ENCODE data around the gene LMBR1L. TPM values are rescaled to one million over a fixed set of nuclear protein-coding genes. Genes with fewer than 3 reads are reported as not detected.

LMBR1L gene
- total and polyA plus RNA-seq, 2 of the 13 experiments (the other 11 are each of a cell fraction or from before 2014, with no cell fraction given) = 12.2 to 65.9 TPM

DNA sequence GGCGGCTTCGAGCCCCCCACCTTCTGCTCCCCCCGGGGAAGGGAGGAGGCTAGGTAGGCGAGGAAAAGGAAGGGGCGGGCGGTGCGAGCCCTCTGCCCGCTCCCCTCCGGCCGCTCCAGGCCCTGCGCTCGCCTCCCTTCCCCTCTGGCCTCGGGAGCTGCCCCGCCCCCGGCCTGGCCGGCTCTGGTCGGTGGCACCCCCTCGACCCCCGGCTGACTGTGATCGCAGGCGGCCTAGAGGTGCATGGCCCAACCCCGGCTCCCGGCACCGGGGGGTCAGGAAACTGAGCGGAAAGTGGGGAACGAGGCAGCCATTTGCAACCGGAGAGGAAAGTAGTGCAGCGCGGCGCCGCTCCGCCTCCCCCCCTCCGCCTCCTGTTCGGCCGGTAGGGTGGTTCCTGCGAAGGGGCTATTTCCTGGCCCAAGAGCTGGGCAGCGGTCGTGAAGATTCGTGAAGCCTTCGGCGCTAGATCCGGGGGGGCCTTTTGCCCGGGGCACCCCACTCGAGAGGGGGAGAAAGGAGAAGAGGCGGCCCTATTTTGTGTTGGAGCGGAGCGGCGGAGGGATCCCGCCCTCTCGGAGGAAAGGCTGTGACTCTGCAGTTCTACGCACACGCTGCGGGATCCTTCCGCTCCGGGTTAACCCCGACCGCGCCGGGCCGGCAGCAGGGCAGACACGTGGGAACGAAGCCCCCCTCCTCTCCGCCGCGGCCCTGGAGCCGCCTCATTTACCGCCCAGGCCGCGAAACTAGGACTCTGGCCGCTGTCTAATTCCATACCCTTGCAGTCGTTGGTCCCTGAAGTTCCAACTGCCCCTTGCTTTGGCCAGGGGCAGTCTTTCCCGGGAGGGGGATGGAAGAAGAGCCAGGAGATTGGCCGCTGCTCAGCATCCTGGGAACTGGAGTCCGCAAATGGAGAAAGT, 50.1 kb downstream of the LMBR1L start, which contains the start of gene KMT2D (continued):
- TF ChIP-seq, protein P1, sequence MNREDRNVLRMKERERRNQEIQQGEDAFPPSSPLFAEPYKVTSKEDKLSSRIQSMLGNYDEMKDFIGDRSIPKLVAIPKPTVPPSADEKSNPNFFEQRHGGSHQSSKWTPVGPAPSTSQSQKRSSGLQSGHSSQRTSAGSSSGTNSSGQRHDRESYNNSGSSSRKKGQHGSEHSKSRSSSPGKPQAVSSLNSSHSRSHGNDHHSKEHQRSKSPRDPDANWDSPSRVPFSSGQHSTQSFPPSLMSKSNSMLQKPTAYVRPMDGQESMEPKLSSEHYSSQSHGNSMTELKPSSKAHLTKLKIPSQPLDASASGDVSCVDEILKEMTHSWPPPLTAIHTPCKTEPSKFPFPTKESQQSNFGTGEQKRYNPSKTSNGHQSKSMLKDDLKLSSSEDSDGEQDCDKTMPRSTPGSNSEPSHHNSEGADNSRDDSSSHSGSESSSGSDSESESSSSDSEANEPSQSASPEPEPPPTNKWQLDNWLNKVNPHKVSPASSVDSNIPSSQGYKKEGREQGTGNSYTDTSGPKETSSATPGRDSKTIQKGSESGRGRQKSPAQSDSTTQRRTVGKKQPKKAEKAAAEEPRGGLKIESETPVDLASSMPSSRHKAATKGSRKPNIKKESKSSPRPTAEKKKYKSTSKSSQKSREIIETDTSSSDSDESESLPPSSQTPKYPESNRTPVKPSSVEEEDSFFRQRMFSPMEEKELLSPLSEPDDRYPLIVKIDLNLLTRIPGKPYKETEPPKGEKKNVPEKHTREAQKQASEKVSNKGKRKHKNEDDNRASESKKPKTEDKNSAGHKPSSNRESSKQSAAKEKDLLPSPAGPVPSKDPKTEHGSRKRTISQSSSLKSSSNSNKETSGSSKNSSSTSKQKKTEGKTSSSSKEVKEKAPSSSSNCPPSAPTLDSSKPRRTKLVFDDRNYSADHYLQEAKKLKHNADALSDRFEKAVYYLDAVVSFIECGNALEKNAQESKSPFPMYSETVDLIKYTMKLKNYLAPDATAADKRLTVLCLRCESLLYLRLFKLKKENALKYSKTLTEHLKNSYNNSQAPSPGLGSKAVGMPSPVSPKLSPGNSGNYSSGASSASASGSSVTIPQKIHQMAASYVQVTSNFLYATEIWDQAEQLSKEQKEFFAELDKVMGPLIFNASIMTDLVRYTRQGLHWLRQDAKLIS (CRISPR knock-in tag; IDR thresholded peaks at IDR 0.05) = no peak; the same call in 1 of the 2 replicates
- no peak for TF ChIP-seq PAWR (CRISPR knock-in tag; IDR thresholded peaks at IDR 0.05; ENCODE audit: borderline replicate concordance)
- TF ChIP-seq ZNF546 (CRISPR knock-in tag; conservative IDR thresholded peaks at IDR 0.05) = no peak
- TF ChIP-seq ZNF124 (CRISPR knock-in tag; IDR thresholded peaks at IDR 0.05) = 0 out of 2 replicates have a peak, but pooled peaks have one; percentile 52
- no peak for TF ChIP-seq EZH2 (conservative IDR thresholded peaks at IDR 0.05; ENCODE audit: low read depth, low read length)
- TF ChIP-seq ZBTB1 (CRISPR knock-in tag; IDR thresholded peaks at IDR 0.05; ENCODE audit: borderline replicate concordance) = no peak
- TF ChIP-seq ZNF446 (CRISPR knock-in tag; IDR thresholded peaks at IDR 0.05) = peak; percentile 24; the same call in 1 of the 2 replicates
- peak; percentile 85; the same call in 1 of the 2 replicates for TF ChIP-seq ZNF230 (CRISPR knock-in tag; IDR thresholded peaks at IDR 0.05)
- peak; percentile 75 for TF ChIP-seq SIX4 (CRISPR knock-in tag; IDR thresholded peaks at IDR 0.05)
- TF ChIP-seq, protein P2, sequence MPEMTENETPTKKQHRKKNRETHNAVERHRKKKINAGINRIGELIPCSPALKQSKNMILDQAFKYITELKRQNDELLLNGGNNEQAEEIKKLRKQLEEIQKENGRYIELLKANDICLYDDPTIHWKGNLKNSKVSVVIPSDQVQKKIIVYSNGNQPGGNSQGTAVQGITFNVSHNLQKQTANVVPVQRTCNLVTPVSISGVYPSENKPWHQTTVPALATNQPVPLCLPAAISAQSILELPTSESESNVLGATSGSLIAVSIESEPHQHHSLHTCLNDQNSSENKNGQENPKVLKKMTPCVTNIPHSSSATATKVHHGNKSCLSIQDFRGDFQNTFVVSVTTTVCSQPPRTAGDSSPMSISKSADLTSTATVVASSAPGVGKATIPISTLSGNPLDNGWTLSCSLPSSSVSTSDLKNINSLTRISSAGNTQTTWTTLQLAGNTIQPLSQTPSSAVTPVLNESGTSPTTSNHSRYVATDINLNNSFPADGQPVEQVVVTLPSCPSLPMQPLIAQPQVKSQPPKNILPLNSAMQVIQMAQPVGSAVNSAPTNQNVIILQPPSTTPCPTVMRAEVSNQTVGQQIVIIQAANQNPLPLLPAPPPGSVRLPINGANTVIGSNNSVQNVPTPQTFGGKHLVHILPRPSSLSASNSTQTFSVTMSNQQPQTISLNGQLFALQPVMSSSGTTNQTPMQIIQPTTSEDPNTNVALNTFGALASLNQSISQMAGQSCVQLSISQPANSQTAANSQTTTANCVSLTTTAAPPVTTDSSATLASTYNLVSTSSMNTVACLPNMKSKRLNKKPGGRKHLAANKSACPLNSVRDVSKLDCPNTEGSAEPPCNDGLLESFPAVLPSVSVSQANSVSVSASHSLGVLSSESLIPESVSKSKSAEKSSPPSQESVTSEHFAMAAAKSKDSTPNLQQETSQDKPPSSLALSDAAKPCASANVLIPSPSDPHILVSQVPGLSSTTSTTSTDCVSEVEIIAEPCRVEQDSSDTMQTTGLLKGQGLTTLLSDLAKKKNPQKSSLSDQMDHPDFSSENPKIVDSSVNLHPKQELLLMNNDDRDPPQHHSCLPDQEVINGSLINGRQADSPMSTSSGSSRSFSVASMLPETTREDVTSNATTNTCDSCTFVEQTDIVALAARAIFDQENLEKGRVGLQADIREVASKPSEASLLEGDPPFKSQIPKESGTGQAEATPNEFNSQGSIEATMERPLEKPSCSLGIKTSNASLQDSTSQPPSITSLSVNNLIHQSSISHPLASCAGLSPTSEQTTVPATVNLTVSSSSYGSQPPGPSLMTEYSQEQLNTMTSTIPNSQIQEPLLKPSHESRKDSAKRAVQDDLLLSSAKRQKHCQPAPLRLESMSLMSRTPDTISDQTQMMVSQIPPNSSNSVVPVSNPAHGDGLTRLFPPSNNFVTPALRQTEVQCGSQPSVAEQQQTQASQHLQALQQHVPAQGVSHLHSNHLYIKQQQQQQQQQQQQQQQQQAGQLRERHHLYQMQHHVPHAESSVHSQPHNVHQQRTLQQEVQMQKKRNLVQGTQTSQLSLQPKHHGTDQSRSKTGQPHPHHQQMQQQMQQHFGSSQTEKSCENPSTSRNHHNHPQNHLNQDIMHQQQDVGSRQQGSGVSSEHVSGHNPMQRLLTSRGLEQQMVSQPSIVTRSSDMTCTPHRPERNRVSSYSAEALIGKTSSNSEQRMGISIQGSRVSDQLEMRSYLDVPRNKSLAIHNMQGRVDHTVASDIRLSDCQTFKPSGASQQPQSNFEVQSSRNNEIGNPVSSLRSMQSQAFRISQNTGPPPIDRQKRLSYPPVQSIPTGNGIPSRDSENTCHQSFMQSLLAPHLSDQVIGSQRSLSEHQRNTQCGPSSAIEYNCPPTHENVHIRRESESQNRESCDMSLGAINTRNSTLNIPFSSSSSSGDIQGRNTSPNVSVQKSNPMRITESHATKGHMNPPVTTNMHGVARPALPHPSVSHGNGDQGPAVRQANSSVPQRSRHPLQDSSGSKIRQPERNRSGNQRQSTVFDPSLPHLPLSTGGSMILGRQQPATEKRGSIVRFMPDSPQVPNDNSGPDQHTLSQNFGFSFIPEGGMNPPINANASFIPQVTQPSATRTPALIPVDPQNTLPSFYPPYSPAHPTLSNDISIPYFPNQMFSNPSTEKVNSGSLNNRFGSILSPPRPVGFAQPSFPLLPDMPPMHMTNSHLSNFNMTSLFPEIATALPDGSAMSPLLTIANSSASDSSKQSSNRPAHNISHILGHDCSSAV (CRISPR knock-in tag; IDR thresholded peaks at IDR 0.05; ENCODE audit: borderline replicate concordance) = no peak
- TF ChIP-seq, protein P3, sequence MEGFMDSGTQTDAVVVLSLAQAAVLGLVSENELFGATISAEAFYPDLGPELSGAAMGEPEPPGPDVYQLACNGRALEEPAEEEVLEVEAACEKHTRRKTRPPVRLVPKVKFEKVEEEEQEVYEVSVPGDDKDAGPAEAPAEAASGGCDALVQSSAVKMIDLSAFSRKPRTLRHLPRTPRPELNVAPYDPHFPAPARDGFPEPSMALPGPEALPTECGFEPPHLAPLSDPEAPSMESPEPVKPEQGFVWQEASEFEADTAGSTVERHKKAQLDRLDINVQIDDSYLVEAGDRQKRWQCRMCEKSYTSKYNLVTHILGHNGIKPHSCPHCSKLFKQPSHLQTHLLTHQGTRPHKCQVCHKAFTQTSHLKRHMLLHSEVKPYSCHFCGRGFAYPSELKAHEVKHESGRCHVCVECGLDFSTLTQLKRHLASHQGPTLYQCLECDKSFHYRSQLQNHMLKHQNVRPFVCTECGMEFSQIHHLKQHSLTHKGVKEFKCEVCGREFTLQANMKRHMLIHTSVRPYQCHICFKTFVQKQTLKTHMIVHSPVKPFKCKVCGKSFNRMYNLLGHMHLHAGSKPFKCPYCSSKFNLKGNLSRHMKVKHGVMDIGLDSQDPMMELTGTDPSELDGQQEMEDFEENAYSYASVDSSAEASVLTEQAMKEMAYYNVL (CRISPR knock-in tag; IDR thresholded peaks at IDR 0.05; ENCODE audit: borderline replicate concordance) = peak; percentile 86
- peak; percentile 47; the same call in 1 of the 2 replicates for TF ChIP-seq JUN (CRISPR knock-in tag; IDR thresholded peaks at IDR 0.05)
- no peak; the same call in 1 of the 2 replicates for TF ChIP-seq ZNF333 (CRISPR knock-in tag; IDR thresholded peaks at IDR 0.05; ENCODE audit: borderline replicate concordance)
